Suprapubic skin (tissue), 4 donors: ENCODE data around the gene FSIP1. TPM values are rescaled to one million over a fixed set of nuclear protein-coding genes. Genes with fewer than 3 reads are reported as not detected.

ENCODE experiments used
- DNase-seq, 2 donors: peaks; one replicate each; pipeline ENCODE4 v3.0.0-alpha.2; 2019; ENCODE audit warnings: low spot score in 2 of 2
- H3K27ac ChIP-seq: fragments of 200-600 bp; sonication (generic); one replicate; pipeline ENCODE4 v1.5.1; 2019
- H3K27me3 ChIP-seq: fragments of 200-600 bp; sonication (generic); one replicate; pipeline ENCODE4 v1.5.1; 2019
- H3K36me3 ChIP-seq: fragments of 200-600 bp; sonication (generic); one replicate; pipeline ENCODE4 v1.5.1; 2019
- H3K4me1 ChIP-seq: fragments of 200-600 bp; sonication (generic); one replicate; pipeline ENCODE4 v1.5.1; 2019
- H3K4me3 ChIP-seq: fragments of 200-600 bp; sonication (generic); one replicate; pipeline ENCODE4 v1.5.1; 2019; ENCODE audit warnings: mild to moderate bottlenecking
- H3K9me3 ChIP-seq: fragments of 200-600 bp; sonication (generic); one replicate; pipeline ENCODE4 v1.5.1; 2019
- CTCF ChIP-seq, 2 donors: fragments of 200-600 bp in 1 of 2; fragments of 450-650 bp in 1 of 2; sonication (generic) in 1 of 2; IDR thresholded peaks; one replicate each; pipeline ENCODE4 v1.5.1; 2016 to 2019; ENCODE audit warnings: antibody characterized with exemption in 2 of 2, mild to moderate bottlenecking in 1 of 2, moderate library complexity in 1 of 2
- EP300 ChIP-seq: sonication (generic); formaldehyde crosslinking; IDR thresholded peaks from one replicate; pipeline ENCODE4 v1.6.1; 2017; ENCODE audit warnings: antibody characterized with exemption
- POLR2A ChIP-seq, 2 donors: fragments of 450-650 bp; IDR thresholded peaks; one replicate each; pipeline ENCODE4 v1.6.1; 2017; ENCODE audit warnings: antibody characterized with exemption in 2 of 2, mild to moderate bottlenecking in 2 of 2, moderate library complexity in 2 of 2
- POLR2AphosphoS5 ChIP-seq, 3 donors: sonication (generic); formaldehyde crosslinking; IDR thresholded peaks; one replicate each; pipeline ENCODE4 v1.6.1; 2017; ENCODE audit warnings: antibody characterized with exemption in 3 of 3
- WGBS: methylation state at CpG from one replicate; pipeline ENCODE4 v1.1.5; 2018; 5-methylcytosine and 5-hydroxymethylcytosine counted together
- total RNA-seq, 4 donors: library from RNA; depleted of rRNA; stranded (reverse); fragments of >200 nt; gene quantifications; one replicate each; pipeline ENCODE4 v1.1.0, GENCODE V29; 2016

The FSIP1 gene
- total RNA-seq, 4 donors from 2014 or later = 0.21 to 0.24 TPM; not detected in 2

- no peak overlapping the region for H3K4me3 ChIP-seq
- no peaks in the 10 kb centered on the region for H3K4me1 ChIP-seq
- no peaks in the 10 kb centered on the region for H3K27me3 ChIP-seq
- H3K27ac ChIP-seq = no peak overlapping the region
- peaks cover 20% of the 10 kb centered on the region for H3K36me3 ChIP-seq
- no peak for DNase-seq
- WGBS = 84% methylated on average over 12 of the region's 12 CpGs
- TF ChIP-seq EP300 = no peak
- no peak for TF ChIP-seq POLR2AphosphoS5 (IDR thresholded peaks at IDR 0.05)
- TF ChIP-seq CTCF (IDR thresholded peaks at IDR 0.05) = no peak
- no peak for TF ChIP-seq POLR2A (IDR thresholded peaks at IDR 0.05)
- no peaks in the 10 kb centered on the region for H3K9me3 ChIP-seq
These were observed 183.4 kb downstream of the FSIP1 start for GRCh38 chr15:39598958-39599845.

- no peaks in the 10 kb centered on the region for H3K9me3 ChIP-seq
- H3K36me3 ChIP-seq = peaks cover 29% of the 10 kb centered on the region
- H3K27ac ChIP-seq = no peak overlapping the region
- 36% methylated on average over 3 of the region's 3 CpGs for WGBS
- no peak overlapping the region for H3K4me3 ChIP-seq
- no peaks in the 10 kb centered on the region for H3K27me3 ChIP-seq
- DNase-seq = no peak
- no peak for TF ChIP-seq EP300
- no peak for TF ChIP-seq POLR2AphosphoS5 (IDR thresholded peaks at IDR 0.05)
- no peak for TF ChIP-seq CTCF (IDR thresholded peaks at IDR 0.05)
- no peak for TF ChIP-seq POLR2A (IDR thresholded peaks at IDR 0.05)
- no peaks in the 10 kb centered on the region for H3K4me1 ChIP-seq
These were observed 184.3 kb downstream of the FSIP1 start for GRCh38 chr15:39598186-39598850.

GRCh38 chr15:39597751-39598185 lies 184.9 kb downstream of the FSIP1 start:
- Histone ChIP-seq H3K27me3 (no peaks in the 10 kb centered on the region), H3K4me3 (no peak overlapping the region), H3K9me3 (no peaks in the 10 kb centered on the region), H3K27ac (no peak overlapping the region), H3K36me3 (peaks cover 34% of the 10 kb centered on the region), H3K4me1 (no peaks in the 10 kb centered on the region)
- no peak for TF ChIP-seq POLR2A (IDR thresholded peaks at IDR 0.05)
- WGBS = 92% methylated on average over 6 of the region's 6 CpGs
- no peak for DNase-seq

GRCh38 chr15:39597336-39597735 lies 185.3 kb downstream of the FSIP1 start:
- H3K4me3 ChIP-seq = no peak overlapping the region
- no peak for DNase-seq
- H3K4me1 ChIP-seq = no peaks in the 10 kb centered on the region
- H3K27ac ChIP-seq = no peak overlapping the region
- TF ChIP-seq EP300 (no peak), CTCF (IDR thresholded peaks at IDR 0.05) (no peak), POLR2AphosphoS5 (IDR thresholded peaks at IDR 0.05) (no peak), POLR2A (IDR thresholded peaks at IDR 0.05) (no peak)
- WGBS = 90% methylated on average over 2 of the region's 2 CpGs
- H3K9me3 ChIP-seq = no peaks in the 10 kb centered on the region
- H3K27me3 ChIP-seq = no peaks in the 10 kb centered on the region
- H3K36me3 ChIP-seq = peaks cover 39% of the 10 kb centered on the region

GRCh38 chr15:39596358-39597051 lies 186.1 kb downstream of the FSIP1 start:
- H3K27me3 ChIP-seq = no peaks in the 10 kb centered on the region
- no peaks in the 10 kb centered on the region for H3K9me3 ChIP-seq
- DNase-seq = no peak
- no peak overlapping the region for H3K27ac ChIP-seq
- H3K4me3 ChIP-seq = no peak overlapping the region
- H3K4me1 ChIP-seq = no peaks in the 10 kb centered on the region
- TF ChIP-seq POLR2A (IDR thresholded peaks at IDR 0.05) (no peak), CTCF (IDR thresholded peaks at IDR 0.05) (no peak), POLR2AphosphoS5 (IDR thresholded peaks at IDR 0.05) (no peak), EP300 (no peak)
- 76% methylated on average over 5 of the region's 5 CpGs for WGBS
- peaks cover 43% of the 10 kb centered on the region for H3K36me3 ChIP-seq
